ENCODE data around the gene CAB39.

GRCh38 chr2:230775737-230776136 is 63.1 kb downstream of the CAB39 start:
- TF ChIP-seq EZH2phosphoT487 (IDR thresholded peaks at IDR 0.05), result no peak
- TF ChIP-seq CTCF (IDR thresholded peaks at IDR 0.05), result no peak

Data from neural progenitor cell (in vitro differentiated cells).